Neural cell (in vitro differentiated cells): Measurements from ENCODE around the gene PLVAP. TPM values are rescaled to one million over a fixed set of nuclear protein-coding genes. Genes with fewer than 3 reads are reported as not detected.
A peak's percentile ranks its signal among the peaks of the same experiment; 100 is the strongest.

Experiments
- H2AFZ ChIP-seq: fragments of 200-600, 300-800 bp; sonication (generic), shearing (Covaris generic); 2 replicates; pipeline ENCODE4 v1.6.0; 2014; ENCODE audit warnings: low read depth, mild to moderate bottlenecking, antibody characterized with exemption, low read length, moderate library complexity
- H3F3A ChIP-seq: fragments of 200-600 bp; shearing (Covaris generic); 2 replicates; pipeline ENCODE4 v1.6.1; 2016; ENCODE audit warnings: mild to moderate bottlenecking, moderate library complexity, mixed read lengths, antibody characterized with exemption, low read length; ENCODE audit not compliant: insufficient read depth, poor library complexity, severe bottlenecking
- H3K27ac ChIP-seq: fragments of 200-600, 300-800 bp; sonication (generic), shearing (Covaris generic); 2 replicates; pipeline ENCODE4 v1.5.1; 2014; ENCODE audit warnings: mild to moderate bottlenecking, low read length, moderate library complexity
- H3K27me3 ChIP-seq: fragments of 300-800, 200-600 bp; sonication (generic), shearing (Covaris generic); 2 replicates; pipeline ENCODE4 v1.6.0; 2014; ENCODE audit warnings: mild to moderate bottlenecking, low read depth, low read length, moderate library complexity; ENCODE audit not compliant: insufficient read depth
- H3K36me3 ChIP-seq: fragments of 300-800, 200-600 bp; sonication (generic), shearing (Covaris generic); 2 replicates; pipeline ENCODE4 v1.5.1; 2014; ENCODE audit warnings: mild to moderate bottlenecking, antibody characterized with exemption, low read length, moderate library complexity; ENCODE audit not compliant: insufficient read depth
- H3K4me2 ChIP-seq: fragments of 300-800, 200-600 bp; sonication (generic), shearing (Covaris generic); 2 replicates; pipeline ENCODE4 v1.6.0; 2014; ENCODE audit warnings: mild to moderate bottlenecking, low read length
- H3K4me3 ChIP-seq: fragments of 300-800, 200-600 bp; sonication (generic), shearing (Covaris generic); 2 replicates; pipeline ENCODE4 v1.5.1; 2014; ENCODE audit warnings: mild to moderate bottlenecking, low read length, moderate library complexity
- H3K79me2 ChIP-seq: fragments of 200-600 bp; shearing (Covaris generic); replicated peaks from 2 replicates; pipeline ENCODE4 v1.6.0; 2014; ENCODE audit warnings: mild to moderate bottlenecking, low read length, moderate library complexity; ENCODE audit not compliant: insufficient read depth
- H3K9ac ChIP-seq: fragments of 300-800, 200-600 bp; sonication (generic), shearing (Covaris generic); 2 replicates; pipeline ENCODE4 v1.6.1; 2016; ENCODE audit warnings: mild to moderate bottlenecking, low read length, mixed read lengths
- H3K9me2 ChIP-seq: fragments of 200-600 bp; shearing (Covaris generic); 2 replicates; pipeline ENCODE4 v1.6.1; 2016; ENCODE audit warnings: mild to moderate bottlenecking, low read length, mixed read lengths; ENCODE audit not compliant: insufficient read depth
- H3K9me3 ChIP-seq: fragments of 200-600, 300-800 bp; sonication (generic), shearing (Covaris generic); 2 replicates; pipeline ENCODE4 v1.6.1; 2016; ENCODE audit warnings: mild to moderate bottlenecking, mixed run types, low read length, moderate library complexity, mixed read lengths
- H4K20me1 ChIP-seq: fragments of 200-600 bp; shearing (Covaris generic); 2 replicates; pipeline ENCODE4 v1.6.1; 2016; ENCODE audit warnings: mild to moderate bottlenecking, mixed run types; ENCODE audit not compliant: insufficient read depth
- EP300 ChIP-seq: fragments of 450-650 bp; conservative IDR thresholded peaks from 2 replicates; pipeline ENCODE4 v1.6.1; 2014; ENCODE audit warnings: antibody characterized with exemption, mild to moderate bottlenecking, moderate library complexity; ENCODE audit not compliant: poor library complexity, severe bottlenecking
- EZH2 ChIP-seq: fragments of 200-600, 300-800 bp; shearing (Covaris generic), sonication (generic); IDR thresholded peaks from 2 replicates; pipeline ENCODE4 v1.6.1; 2014; ENCODE audit warnings: antibody characterized with exemption, low read length, borderline replicate concordance, mild to moderate bottlenecking; ENCODE audit not compliant: insufficient read depth, poor library complexity, severe bottlenecking
- MXI1 ChIP-seq: fragments of 450-650 bp; conservative IDR thresholded peaks from 2 replicates; pipeline ENCODE4 v1.6.1; 2014; ENCODE audit warnings: antibody characterized with exemption, mild to moderate bottlenecking; ENCODE audit not compliant: poor library complexity, severe bottlenecking
- POLR2AphosphoS5 ChIP-seq: IDR thresholded peaks from 2 replicates; pipeline ENCODE4 v1.6.1; 2012
- RAD21 ChIP-seq: fragments of 450-650 bp; conservative IDR thresholded peaks from 2 replicates; pipeline ENCODE4 v1.6.1; 2014; ENCODE audit warnings: antibody characterized with exemption, mild to moderate bottlenecking, moderate library complexity
- SMC3 ChIP-seq: fragments of 450-650 bp; conservative IDR thresholded peaks from 2 replicates; pipeline ENCODE4 v1.6.1; 2014; ENCODE audit warnings: antibody characterized with exemption, mild to moderate bottlenecking, moderate library complexity; ENCODE audit not compliant: poor library complexity
- TAF1 ChIP-seq: IDR thresholded peaks from 2 replicates; pipeline ENCODE4 v1.6.1; 2012; ENCODE audit warnings: low read depth
- polyA minus RNA-seq: library from RNA; depleted of rRNA, polyadenylated mRNA; stranded (reverse); fragments of >200 nt; gene quantifications from 2 replicates; pipeline ENCODE4 v1.2.3, GENCODE V29; 2014
- polyA plus RNA-seq: library from polyadenylated mRNA; depleted of rRNA; stranded (reverse); fragments of >200 nt; gene quantifications from 2 replicates; pipeline ENCODE4 v1.2.3, GENCODE V29; 2014
- TF ChIP-seq, protein P1 (sequence below): IDR thresholded peaks from 2 replicates; pipeline ENCODE4 v1.6.1; 2012; ENCODE audit warnings: borderline replicate concordance
- TF ChIP-seq, protein P2 (sequence below): fragments of 450-650 bp; IDR thresholded peaks from 2 replicates; pipeline ENCODE4 v1.5.1; 2014; ENCODE audit warnings: antibody characterized with exemption, mild to moderate bottlenecking, moderate library complexity; ENCODE audit not compliant: poor library complexity, severe bottlenecking

Gene PLVAP, protein sequence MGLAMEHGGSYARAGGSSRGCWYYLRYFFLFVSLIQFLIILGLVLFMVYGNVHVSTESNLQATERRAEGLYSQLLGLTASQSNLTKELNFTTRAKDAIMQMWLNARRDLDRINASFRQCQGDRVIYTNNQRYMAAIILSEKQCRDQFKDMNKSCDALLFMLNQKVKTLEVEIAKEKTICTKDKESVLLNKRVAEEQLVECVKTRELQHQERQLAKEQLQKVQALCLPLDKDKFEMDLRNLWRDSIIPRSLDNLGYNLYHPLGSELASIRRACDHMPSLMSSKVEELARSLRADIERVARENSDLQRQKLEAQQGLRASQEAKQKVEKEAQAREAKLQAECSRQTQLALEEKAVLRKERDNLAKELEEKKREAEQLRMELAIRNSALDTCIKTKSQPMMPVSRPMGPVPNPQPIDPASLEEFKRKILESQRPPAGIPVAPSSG
- not detected in 2 replicates for polyA plus RNA-seq
- polyA minus RNA-seq, result not detected in 2 replicates

DNA sequence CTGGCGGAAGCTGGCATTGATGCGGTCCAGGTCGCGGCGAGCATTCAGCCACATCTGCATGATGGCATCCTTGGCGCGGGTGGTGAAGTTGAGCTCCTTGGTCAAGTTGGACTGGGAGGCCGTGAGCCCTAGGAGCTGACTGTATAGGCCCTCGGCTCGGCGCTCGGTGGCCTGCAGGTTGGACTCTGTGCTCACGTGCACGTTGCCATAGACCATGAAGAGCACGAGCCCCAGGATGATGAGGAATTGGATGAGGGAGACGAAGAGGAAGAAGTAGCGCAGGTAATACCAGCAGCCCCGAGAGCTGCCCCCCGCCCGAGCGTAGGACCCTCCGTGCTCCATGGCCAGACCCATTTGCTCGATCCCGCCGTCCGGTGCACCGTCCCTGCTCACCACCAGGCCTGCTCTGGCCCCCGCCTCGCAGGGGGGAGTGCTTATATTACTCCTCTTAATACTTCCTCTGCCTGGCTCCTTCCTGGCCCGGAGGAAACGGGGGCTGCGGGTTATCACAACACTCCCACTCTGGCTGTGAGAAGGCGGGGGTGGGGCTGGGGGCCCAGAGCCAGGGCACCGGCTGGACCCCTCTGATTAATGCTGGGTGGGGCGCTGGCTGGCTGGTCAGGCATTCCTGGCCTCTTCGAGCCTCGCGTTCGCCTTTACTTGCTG lies at the start of gene PLVAP:
PLVAP (minus strand) TSS at position 408 of the 666 bp plus-strand sequence; CDS start at position 354, 54 bp downstream.
- no peaks in the 10 kb centered on the region for H3K79me2 ChIP-seq
- H3K9me2 ChIP-seq, result no peaks in the 10 kb centered on the region
- H3K9me3 ChIP-seq, result no peaks in the 10 kb centered on the region
- H3F3A ChIP-seq, result no peaks in the 10 kb centered on the region
- H3K4me2 ChIP-seq, result no peak within 1 kb of the TSS
- no peak within 1 kb of the TSS for H2AFZ ChIP-seq
- no peak within 1 kb of the TSS for H3K9ac ChIP-seq
- H3K27me3 ChIP-seq, result no peaks in the 10 kb centered on the region
- no peaks in the 10 kb centered on the region for H3K36me3 ChIP-seq
- no peaks in the 10 kb centered on the region for H4K20me1 ChIP-seq
- no peak within 1 kb of the TSS for H3K4me3 ChIP-seq
- TF ChIP-seq, protein P1, sequence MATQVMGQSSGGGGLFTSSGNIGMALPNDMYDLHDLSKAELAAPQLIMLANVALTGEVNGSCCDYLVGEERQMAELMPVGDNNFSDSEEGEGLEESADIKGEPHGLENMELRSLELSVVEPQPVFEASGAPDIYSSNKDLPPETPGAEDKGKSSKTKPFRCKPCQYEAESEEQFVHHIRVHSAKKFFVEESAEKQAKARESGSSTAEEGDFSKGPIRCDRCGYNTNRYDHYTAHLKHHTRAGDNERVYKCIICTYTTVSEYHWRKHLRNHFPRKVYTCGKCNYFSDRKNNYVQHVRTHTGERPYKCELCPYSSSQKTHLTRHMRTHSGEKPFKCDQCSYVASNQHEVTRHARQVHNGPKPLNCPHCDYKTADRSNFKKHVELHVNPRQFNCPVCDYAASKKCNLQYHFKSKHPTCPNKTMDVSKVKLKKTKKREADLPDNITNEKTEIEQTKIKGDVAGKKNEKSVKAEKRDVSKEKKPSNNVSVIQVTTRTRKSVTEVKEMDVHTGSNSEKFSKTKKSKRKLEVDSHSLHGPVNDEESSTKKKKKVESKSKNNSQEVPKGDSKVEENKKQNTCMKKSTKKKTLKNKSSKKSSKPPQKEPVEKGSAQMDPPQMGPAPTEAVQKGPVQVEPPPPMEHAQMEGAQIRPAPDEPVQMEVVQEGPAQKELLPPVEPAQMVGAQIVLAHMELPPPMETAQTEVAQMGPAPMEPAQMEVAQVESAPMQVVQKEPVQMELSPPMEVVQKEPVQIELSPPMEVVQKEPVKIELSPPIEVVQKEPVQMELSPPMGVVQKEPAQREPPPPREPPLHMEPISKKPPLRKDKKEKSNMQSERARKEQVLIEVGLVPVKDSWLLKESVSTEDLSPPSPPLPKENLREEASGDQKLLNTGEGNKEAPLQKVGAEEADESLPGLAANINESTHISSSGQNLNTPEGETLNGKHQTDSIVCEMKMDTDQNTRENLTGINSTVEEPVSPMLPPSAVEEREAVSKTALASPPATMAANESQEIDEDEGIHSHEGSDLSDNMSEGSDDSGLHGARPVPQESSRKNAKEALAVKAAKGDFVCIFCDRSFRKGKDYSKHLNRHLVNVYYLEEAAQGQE, result no peak
- TF ChIP-seq TAF1, result no peak
- TF ChIP-seq RAD21, result no peak
- TF ChIP-seq EZH2, result no peak
- TF ChIP-seq MXI1, result no peak
- no peak for TF ChIP-seq EP300
- TF ChIP-seq POLR2AphosphoS5, result no peak
- TF ChIP-seq, protein P2, sequence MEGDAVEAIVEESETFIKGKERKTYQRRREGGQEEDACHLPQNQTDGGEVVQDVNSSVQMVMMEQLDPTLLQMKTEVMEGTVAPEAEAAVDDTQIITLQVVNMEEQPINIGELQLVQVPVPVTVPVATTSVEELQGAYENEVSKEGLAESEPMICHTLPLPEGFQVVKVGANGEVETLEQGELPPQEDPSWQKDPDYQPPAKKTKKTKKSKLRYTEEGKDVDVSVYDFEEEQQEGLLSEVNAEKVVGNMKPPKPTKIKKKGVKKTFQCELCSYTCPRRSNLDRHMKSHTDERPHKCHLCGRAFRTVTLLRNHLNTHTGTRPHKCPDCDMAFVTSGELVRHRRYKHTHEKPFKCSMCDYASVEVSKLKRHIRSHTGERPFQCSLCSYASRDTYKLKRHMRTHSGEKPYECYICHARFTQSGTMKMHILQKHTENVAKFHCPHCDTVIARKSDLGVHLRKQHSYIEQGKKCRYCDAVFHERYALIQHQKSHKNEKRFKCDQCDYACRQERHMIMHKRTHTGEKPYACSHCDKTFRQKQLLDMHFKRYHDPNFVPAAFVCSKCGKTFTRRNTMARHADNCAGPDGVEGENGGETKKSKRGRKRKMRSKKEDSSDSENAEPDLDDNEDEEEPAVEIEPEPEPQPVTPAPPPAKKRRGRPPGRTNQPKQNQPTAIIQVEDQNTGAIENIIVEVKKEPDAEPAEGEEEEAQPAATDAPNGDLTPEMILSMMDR, result no peak
- no peak for TF ChIP-seq SMC3
- H3K27ac ChIP-seq, result no peak within 1 kb of the TSS

DNA sequence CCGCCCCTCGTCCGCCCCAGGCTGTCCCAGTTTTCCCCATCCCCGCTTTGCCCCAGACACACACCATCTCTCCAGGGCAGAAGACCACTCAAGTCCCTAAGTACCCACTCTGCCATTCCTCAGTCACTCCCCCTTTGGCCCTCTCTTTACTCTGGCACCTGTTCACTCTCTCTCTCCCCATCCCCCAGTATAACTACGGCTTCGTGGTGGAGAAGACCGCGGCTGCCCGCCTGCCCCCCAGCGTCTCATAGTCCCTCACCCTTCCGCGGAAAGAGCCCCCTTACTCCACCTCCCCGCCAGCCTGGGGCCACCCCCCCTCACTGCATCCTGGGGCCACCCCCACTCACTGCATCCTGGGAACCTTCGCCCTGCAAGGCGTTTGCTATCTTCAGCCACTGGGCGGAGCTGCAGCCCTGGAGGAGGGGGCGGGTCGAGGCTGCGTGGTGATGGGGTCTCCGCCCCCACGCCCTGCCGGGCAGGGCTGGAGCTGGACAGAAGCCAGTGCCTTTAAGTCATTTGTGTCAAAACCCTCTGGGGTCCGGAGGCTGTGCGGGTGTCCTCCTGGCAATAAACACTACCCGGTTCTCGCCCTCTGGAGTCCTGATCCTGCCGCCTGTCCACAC lies 47.7 kb upstream of the PLVAP start:
- H3K36me3 ChIP-seq, result no peaks in the 10 kb centered on the region
- no peak overlapping the region for H3K27ac ChIP-seq
- H3K9me2 ChIP-seq, result no peaks in the 10 kb centered on the region
- H3K79me2 ChIP-seq, result no peaks in the 10 kb centered on the region
- no peaks in the 10 kb centered on the region for H3K27me3 ChIP-seq
- no peak overlapping the region for H2AFZ ChIP-seq
- no peaks in the 10 kb centered on the region for H4K20me1 ChIP-seq
- no peaks in the 10 kb centered on the region for H3F3A ChIP-seq
- no peak overlapping the region for H3K4me3 ChIP-seq
- H3K4me2 ChIP-seq, result no peak overlapping the region
- H3K9ac ChIP-seq, result no peak overlapping the region
- no peaks in the 10 kb centered on the region for H3K9me3 ChIP-seq
- TF ChIP-seq RAD21, result peak; percentile 31
- TF ChIP-seq, protein P2, result peak; percentile 44
- peak; percentile 16 for TF ChIP-seq SMC3
- no peak for TF ChIP-seq MXI1
